Activated naive CD4-positive, alpha-beta T cell treated with Interleukin-2 at 50 U/mL for 16 hours (primary cell): Measurements from ENCODE around the gene WNT9B.

ENCODE experiments used
- DNase-seq: peaks from one replicate; pipeline ENCODE4 v3.0.0-alpha.2; 2020

Gene WNT9B

DNA sequence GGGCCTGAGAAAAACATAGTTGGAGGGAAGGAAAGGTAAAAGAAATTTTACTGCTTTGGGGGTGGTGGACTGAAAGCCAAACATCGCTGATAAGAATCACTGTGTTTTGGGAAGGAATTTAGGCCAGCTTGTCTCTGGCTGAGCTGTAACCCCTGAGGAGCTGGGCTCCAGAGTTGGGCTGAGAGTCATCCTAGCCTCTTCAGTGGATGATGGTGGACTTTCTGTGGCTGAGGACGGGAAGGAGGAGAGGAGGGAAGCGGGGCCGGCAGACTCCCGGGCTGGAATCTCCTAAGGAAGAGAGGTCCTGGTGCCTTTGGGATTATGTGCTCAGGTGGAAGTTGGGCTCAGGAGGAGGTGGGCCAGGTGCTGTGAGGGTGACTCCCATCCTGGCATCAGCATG, 8.6 kb downstream of the WNT9B start:
- no peak for DNase-seq

DNA sequence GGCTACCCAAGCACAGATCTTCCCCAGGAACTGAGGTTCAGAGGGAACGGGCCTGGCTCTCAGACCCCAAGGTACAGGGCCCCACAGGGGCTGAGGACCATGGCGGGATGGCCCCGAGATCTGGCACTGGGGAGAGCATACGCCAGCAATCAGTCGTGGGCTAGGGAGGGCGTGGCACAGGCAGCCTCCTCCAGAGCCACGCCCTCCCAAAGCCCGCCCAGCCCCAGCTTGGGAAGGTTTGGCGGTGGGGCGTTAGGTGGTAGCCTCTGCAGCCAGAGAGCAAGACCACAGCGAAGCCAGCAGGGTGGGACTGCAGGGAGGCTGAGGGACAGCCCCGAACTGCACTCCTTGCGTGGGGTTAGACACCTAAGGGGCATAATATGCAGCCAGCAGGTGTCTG, 11.6 kb downstream of the WNT9B start:
- no peak for DNase-seq

DNA sequence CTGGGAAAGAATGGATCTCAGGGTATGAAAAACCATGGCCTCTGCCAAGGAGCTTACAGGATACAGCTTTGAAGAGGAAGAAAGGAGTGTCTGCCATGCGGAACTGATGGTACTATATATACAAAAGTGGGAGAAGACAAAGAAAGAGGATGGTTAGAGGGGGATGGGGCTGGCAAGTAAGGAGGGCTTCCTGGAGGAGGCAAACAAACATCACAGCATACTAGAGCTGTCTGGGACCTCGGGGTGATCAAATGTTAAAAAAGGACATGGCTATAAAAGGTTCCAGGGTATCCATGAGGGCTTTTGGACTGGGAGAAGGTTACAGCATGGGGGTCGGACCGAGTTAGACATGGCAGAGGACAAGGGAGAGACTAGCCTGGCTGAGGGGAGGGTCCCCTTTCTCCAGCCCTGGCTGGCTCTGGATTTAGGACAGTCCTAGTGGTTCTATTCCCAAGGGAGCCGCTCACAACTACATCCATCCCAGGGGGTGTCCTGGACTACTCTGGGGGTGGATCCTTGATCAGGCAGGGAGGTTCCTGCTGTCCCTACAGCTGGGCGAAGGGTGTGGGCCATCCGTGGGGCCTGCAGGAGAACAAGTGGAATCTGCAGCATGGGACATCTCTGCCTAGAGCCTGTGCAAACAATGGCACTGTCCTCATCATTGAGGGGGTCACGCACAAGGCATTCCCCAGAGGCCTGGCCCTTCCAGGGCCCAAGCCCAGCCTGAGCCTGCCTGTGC, 12.2 kb downstream of the WNT9B start:
- DNase-seq, result no peak

DNA sequence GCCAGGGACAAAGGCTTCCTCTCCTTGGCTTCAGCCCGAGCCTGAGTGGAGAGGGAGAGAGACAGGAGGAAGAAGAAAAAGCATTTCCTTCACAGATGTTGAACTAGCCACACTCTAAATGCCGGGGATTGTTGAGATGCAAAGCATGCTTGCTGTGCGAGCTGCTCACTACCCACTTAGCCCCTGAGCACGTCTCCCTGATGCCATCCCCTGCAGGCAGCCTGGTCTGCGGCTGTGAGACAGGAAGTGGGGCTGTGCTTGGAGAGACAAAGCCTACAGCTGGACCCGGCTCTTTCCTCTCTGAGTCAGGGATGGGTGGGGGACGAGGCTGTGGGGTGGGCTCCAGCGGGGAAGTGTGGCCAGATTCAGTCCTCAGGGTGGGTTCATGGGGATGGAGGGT, 13.7 kb downstream of the WNT9B start:
- DNase-seq, result no peak

DNA sequence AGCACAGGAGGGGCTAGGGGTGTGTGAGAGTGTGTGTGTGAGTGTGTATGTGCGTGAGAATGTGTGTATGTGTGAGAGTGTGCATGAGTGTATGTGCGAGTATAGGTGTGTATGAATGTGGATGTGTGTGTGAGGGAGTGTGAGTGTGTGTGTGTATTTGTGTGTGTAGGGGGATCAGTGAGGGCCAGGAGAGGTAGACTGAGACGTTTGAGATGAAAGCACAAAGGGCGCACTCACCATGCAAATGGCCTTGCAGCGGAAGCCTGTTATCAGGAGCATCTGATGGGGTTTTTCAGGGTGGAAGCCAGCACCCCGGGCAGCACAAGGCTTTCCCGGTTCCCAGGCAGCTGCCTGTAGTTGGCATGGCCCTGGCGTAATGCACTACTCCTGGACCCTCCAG, 14.9 kb downstream of the WNT9B start:
- no peak for DNase-seq

DNA sequence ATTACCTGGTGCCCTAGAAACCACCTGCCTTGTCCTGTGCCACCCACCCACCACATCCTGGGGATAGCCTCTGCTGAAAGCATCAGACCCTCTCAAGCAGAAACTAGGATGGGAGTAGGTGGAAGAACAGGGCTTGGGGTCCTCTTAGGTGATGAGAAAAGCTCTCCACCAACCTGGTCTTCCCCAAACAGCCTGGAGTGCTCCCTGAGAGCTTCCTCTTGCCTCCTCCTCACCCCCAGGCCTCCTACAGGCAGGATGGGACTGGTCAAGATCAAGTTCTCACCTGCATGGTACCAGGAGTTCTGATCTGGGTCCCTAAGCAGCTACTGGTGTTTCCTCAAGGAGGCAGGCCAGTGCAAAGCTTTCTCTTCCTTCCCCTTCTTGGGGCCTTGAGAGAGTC, 15.4 kb downstream of the WNT9B start:
- DNase-seq, result no peak

DNA sequence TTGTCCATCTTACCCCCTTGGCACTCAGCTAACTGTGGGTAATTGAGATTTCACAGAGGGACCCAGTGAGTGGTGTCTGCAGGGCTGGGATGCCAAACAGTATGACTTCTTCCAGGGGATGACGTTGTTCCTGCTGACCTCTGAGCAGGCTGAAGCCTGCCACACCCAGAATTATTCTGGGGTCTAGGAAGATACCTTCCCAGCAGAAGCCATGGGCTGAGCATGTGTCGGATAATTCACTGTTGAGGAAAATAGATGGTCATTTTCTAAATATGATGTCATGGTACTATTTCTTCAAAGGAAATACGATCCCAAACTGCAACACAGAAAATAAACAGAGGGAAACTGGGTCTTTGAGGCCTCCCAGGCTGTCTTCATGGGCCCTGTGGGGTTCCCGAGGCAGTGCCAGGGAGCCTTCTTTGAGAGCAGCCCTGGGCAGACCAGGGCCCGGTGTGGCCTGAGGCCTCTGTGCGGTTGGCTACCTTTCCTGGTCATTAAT, 17.4 kb downstream of the WNT9B start:
- no peak for DNase-seq

DNA sequence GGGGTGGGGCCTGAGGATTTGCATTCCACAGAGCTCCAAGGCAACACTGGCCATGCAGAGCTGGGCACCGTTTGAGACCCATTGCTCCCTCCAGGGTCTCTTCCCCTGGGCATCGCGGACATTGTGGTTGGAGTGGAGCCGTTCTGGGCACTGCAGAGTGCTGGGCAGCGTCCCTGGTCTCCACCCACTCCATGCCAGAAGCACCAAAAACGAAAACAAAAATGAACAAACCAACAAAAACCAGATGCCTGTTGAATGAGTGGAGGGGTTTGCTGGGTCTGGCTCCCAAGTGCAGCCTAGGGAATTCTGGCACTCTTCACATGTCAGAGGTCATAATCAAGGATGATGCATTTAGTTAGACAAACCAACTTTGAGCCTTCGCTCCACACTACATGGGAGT, 17.9 kb downstream of the WNT9B start:
- DNase-seq, result no peak

DNA sequence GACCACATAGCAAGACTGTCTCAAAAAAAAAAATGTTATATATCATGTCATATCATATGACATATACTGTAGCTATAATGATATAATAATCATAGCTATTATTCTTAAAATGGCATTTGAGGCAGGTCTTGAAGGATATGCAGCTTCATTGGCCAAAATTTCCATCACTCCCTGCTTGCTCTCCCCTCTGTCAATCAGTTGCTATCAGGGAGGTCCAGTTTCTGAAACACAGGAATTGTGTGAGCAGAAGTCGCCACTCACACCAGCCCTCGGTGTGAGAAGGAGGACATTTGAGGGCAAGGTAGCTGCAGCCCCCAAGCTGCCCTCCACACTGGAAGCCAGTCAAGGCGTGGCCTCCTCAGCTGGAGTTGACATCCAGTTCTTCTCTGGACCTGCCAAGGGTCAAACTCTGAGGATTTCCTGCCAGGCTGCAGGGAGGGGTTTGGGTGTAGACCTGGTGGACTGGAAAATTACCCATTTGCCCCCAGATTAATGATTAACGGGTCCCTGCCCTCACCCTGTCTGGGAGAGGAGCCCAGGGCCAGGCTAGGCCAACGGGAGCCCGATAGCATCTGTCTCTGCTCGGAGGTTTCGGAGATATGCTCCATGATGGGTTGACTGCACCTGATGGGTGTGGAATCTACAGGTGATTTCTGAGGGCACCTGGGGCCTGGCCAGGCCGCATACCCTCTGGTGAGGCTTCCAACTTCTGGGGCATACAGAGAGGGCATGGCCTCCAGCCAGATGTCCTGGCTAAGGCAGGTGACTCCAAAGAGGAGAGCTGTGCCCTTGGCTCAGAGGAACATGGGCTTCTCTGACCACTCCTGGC, 18.8 kb downstream of the WNT9B start:
- no peak for DNase-seq

DNA sequence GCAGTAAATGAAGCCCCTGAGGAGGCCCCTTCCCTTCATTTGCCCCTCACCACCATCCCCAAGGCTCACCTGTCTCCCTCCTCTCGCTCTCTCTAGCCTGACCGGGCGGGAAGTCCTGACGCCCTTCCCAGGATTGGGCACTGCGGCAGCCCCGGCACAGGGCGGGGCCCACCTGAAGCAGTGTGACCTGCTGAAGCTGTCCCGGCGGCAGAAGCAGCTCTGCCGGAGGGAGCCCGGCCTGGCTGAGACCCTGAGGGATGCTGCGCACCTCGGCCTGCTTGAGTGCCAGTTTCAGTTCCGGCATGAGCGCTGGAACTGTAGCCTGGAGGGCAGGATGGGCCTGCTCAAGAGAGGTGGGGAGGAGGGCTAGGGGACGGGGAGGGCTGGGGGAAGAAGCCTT, 21.0 kb downstream of the WNT9B start:
- DNase-seq, result no peak

DNA sequence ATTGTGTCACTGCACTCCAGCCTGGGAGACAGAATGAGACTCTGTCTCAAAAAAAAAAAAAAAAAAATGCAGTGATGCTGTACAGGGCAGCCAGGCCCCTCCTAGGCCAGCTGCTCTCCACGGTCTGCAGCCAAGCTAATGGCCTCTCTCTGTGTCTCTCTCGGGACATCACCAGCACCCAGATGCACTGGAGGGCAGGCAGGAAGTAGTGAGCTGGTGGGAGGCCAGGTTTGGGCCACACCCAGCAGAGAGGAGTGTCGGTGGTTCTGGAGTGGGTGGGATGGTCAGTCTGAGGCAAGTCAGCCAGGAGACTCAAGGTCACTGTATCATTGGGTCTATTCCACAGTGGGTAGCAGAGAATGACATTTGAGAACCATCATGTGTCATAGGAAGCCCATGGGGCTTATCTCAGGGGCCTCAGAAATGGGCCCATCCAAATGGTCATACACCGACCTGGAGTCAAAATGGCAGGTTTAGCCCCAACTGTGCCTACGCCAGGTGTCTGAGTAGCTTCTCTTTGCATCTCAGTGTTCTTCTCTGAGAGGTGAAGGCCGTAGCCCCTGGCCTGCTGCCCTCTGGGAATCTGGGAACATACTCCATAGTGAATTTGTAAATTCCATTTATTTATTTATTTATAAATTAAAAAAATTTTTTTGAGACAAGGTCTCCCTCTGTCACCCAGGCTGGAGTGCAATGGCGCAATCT, 22.7 kb downstream of the WNT9B start:
- DNase-seq, result no peak

DNA sequence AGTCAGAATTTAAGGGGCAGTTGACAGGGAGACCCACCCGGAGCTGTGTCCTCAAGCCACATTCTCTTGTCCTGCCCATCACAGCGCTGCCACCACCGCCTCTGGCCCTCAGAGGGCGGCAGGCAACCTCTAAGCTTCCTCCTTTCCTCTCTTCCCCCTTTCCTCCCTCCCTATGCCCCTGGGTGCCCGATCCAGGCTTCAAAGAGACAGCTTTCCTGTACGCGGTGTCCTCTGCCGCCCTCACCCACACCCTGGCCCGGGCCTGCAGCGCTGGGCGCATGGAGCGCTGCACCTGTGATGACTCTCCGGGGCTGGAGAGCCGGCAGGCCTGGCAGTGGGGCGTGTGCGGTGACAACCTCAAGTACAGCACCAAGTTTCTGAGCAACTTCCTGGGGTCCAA, 23.5 kb downstream of the WNT9B start:
- no peak for DNase-seq

DNA sequence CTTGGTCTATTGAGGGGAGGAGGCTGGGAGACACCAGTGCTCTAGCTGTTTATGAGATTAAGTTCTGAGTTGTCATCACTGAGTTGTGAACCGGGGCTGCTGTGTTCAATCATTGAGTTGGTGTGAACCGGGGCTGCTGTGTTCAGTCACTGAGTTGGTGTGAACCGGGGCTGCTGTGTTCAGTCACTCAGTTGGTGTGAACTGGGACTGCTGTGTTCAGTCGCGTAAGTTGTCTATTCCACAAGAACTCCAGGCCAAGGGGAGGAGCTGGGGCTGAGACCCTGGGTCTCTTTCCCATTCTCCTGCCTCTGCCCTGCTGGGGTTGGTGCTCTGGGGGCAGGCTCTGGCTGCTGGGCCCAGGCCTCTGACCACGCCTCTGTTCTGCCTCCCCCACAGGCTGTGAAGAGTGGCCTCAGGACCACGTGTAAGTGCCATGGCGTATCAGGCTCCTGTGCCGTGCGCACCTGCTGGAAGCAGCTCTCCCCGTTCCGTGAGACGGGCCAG, 24.5 kb downstream of the WNT9B start:
- DNase-seq, result no peak

DNA sequence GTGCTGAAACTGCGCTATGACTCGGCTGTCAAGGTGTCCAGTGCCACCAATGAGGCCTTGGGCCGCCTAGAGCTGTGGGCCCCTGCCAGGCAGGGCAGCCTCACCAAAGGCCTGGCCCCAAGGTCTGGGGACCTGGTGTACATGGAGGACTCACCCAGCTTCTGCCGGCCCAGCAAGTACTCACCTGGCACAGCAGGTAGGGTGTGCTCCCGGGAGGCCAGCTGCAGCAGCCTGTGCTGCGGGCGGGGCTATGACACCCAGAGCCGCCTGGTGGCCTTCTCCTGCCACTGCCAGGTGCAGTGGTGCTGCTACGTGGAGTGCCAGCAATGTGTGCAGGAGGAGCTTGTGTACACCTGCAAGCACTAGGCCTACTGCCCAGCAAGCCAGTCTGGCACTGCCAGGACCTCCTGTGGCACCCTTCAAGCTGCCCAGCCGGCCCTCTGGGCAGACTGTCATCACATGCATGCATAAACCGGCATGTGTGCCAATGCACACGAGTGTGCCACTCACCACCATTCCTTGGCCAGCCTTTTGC, 25.0 kb downstream of the WNT9B start:
- no peak for DNase-seq

DNA sequence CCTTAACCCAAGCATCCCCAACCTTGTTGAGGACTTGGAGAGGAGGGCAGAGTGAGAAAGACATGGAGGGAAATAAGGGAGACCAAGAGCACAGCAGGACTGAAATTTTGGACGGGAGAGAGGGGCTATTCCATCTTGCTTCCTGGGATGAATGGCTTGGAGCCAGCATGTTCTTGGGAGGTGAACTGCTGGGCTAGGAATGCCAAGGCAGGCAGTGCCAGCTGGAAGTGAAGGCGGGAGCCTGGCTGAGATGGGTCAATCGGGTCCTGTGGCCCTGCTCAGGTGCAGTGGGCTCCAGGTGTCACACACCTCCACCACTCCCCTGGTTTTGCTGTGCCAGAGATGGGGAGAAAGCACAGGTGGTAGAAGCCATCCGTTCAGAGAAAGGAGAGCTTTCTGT, 25.5 kb downstream of the WNT9B start:
- no peak for DNase-seq

DNA sequence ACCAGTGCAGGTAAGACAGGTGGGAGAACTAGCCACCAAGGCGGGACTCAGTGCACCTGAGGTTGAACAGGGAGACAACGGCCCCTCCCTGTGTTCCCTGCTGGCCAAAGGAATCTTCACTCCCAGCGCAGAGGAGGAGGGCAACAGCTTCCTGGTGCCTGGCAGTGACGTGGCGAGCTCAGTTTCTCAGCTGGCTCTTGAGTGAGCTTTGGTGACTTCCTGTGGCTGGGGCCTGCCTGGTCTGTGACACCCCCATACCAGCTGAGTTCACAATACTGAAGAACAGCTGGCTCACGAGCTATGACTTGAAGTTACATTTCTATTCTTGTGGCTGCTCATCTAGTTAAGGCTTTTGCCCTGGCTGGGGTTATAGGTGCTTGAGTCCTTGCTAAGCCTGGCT, 26.1 kb downstream of the WNT9B start:
- no peak for DNase-seq

DNA sequence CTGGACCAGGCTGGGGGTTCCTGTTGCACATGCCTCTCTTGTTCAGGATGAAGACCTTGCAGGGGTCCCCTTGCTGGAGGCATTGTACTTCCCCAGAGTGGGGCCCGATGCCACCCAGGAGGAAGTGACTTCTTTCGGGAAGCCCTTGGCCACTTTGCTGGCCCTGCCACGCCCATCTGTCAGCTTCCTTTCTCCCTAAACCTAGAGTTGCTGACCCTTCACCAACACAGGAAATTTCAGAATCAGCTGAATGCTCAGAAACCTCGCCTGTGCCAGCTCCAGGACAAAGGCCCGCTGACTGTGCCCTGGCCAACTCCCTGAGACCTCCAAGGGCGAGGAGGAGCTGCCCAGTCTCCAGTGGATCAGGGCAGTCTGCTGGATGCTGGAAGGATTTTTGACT, 26.7 kb downstream of the WNT9B start:
- no peak for DNase-seq

DNA sequence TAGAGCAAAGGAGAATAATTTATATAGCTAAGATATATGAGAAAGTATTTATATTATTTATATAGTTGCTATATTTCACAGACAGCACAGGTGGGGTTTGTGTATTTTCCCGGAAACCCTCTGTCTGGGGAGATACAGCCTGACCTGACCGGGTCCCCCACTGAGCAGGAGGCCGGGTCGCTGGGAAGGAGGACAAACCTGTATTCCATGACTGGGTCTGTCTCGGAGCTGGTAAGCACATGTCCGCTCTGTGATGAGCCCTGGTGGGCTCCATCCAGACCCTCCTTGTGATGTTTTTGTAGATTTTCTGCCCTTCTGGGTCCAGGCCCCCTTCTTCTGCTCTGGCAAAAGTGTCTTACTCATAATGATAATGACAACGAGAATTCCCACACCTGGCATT, 27.7 kb downstream of the WNT9B start:
- DNase-seq, result no peak

DNA sequence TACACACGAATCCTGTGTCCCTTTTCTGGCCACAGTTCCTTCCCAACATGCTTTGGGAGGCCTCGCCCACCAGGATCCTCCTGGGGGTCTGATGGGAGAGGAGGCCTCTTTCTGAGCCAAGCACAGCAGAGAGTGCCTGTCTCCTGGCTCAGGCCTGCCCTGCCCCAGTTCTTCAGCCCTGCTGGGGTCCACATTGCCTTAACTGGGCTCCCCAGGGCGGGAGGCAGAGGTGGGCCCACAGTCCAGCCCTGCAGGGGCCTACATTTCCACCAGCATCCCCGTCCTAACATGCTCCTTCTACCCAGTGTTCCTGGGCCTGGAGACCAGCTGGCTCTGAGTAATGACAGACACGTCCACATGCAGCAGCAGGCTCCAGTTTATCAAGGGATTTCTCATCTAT, 29.6 kb downstream of the WNT9B start:
- DNase-seq, result no peak

DNA sequence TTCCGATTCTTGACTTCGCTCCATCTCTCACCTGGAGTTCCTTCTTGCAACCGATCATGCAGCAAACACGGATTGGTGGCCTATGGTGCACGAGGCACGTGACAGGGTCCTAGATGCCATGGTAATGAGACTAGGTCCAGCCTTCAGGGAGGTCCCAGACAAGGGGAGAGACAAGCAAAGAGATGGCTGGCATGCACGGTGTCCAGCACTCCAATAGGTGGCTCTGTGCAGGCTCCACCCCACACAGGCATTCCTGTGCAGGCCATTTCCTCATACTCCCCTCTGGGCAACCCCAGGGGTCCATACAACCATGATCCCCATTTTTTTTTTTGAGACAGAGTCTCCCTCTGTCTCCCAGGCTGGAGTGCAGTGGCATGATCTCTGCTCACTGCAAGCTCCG, 31.3 kb downstream of the WNT9B start:
- DNase-seq, result no peak

DNA sequence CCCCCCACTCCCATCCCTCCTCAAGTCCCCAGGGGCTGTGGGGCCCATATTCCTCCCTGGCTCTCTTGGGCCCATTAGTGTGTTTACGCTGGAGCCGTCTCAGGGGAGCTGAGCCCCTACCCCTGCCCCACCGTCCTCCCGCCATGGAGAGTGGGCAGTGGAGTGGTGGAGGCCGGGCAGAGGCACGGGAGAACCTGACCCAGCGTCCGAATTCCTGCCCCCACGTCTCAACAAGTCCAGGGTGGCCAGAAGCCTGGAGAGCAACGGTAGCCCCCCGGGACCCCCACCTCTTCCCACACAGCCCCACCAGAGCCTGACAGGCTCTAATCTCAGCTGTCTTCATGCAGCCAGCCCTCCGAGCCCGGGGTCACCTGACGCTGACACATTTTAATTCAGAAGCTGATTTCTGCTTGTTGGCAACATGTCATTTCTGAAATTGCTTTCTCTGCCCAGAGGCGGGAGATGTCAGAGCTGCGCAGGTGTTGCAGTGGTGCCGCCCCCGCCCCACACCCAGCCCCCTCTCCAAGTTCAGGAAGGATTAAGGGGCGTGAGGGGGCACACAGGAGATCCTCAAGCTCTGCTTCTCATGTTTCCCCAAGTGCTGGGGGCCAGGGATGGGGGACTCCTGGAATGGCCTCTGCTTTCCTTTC, 32.6 kb downstream of the WNT9B start:
- DNase-seq, result no peak

DNA sequence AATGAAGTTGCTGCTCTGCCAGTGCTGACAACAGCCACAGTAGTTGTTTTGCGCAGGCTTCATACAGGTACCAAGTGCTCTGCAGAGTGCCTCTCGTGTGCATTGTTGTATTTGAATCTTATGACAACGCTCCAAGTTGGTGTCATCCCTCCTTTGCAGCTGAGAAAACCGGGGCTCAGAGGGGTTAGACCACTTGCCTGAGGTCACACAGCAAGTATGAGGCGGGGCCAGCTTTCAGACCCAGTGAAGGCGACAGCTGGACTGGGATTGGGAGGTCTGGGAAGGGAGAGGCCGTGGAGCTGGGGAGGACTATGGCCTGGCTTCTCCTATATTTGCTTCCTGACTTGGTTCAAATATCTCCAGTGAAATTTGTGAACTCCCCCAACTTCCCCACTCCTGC, 33.2 kb downstream of the WNT9B start:
- DNase-seq, result no peak
